Dermis microvascular lymphatic vessel endothelial cell (primary cell): Measurements from ENCODE around the gene TUBAL3. TPM values are rescaled to one million over a fixed set of nuclear protein-coding genes. Genes with fewer than 3 reads are reported as not detected.
A peak's percentile ranks its signal among the peaks of the same experiment; 100 is the strongest.
"Not testable (repeated sequence)": the region's sequence is repeated elsewhere in the genome, so short reads cannot be mapped to it uniquely, and the experiment has no call there.

ENCODE experiments used
- DNase-seq, 2 donors: peaks; one replicate each; pipeline versions ENCODE4 v3.0.0 to v3.0.0-alpha.2; 2010; ENCODE audit warnings: low read depth in 2 of 2
- total RNA-seq: library from RNA; depleted of rRNA; stranded (reverse); fragments of >200 nt; gene quantifications from 2 replicates; pipeline ENCODE4 v1.2.1, GENCODE V29; 2014

TUBAL3 gene
- total RNA-seq, 1 donor from 2014 or later, result not detected

GRCh38 chr10:5424751-5425150, 20.1 kb upstream of the TUBAL3 start:
- no peak for DNase-seq

- no peak for DNase-seq
Observed at GRCh38 chr10:5423771-5424170, 19.1 kb upstream of the TUBAL3 start.

DNA sequence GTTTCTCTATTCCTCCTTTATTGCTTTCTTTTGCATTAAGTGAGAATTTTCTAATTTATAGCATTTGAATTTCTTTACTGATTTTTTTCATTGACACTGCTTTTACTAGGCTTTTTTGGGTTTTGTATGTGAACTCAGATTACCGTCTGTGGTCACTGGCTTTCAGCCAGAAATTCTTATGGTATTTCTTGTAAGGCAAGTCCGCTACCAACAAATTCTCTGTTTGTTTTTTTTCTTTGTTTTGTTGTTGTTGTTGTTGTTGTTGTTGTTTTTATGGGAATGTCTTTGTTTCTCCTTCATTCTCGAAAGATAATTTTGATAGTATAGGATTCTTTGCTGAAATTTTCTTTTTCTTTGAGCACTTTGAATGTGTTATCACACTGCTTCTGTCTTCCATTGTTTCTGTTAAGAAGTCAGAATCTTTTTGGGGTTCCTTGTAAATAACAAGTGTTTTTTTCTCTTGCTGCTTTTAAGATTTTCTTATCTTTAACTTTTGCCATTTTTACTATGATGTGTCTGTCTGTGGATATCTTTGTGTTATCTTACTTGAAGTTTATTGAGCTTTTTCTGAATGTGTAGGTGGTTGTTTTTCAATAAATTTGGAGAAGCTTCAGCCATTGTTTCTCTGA, 15.0 kb upstream of the TUBAL3 start:
- no peak for DNase-seq

DNA sequence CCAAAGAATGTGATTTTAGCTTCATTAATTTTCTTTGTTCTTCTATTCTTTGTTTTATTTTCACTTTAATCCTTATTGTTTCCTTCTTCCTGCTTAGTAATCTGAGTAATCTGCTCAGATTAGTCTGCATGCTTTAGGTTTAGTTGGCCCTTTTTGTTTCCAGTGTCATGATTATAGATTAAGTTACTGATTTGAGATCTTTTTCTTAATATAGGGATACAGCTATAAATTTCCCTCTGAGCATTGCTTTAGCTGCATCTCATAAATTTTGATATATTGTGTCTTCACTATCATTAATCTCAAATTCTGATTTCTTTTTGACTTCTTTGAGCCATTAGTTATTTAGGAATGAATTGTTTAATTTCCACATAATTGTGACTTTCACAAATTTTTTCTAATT, 14.0 kb upstream of the TUBAL3 start:
- no peak for DNase-seq

GRCh38 chr10:5416981-5417380, 12.4 kb upstream of the TUBAL3 start:
- peak in 1 of 2 donors; percentile 30 for DNase-seq

DNA sequence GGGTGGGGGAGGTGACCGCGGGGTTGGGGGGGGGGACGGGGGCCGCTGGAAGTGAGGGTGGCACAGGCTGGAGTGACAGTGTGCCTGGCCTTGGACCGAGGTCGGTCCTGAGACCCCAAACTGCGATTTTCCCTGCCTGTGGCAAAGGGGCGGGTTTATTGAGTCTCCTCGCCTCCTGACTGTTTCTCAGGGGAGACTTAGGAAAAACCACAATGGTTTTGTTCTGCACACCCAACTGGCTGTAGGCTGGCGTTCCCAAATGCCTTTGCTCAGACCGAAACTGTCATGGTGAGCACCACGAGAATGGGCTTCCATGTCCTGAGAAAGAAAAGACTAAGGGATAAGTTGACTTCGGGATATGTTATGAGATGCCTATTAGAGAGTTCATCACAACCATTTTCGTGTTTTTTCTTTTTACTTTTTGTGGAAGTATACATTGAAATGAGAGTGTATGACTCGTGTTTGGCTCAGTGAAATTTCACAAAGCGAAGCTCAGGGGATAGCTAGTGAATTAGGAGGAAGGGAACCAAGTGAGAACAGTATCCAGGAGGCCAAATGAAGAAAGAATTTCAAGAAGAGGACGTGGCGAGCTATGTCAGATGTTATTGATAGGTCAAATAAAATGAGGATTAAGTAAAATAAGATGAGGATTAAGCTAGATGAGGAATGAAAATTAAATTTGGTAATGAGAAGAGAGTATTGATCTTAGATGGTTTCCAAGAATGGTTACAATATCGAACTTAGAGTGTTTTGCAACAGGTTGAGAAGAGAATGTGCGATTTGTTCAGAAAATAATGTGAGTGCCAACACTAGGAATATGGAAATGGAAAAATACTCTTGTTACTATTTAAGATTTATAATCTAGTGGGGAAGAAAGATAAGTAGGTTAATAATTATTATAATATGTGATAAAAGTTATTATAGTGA, 8.6 kb upstream of the TUBAL3 start:
- peak in 1 of 2 donors; percentile 40 for DNase-seq

DNA sequence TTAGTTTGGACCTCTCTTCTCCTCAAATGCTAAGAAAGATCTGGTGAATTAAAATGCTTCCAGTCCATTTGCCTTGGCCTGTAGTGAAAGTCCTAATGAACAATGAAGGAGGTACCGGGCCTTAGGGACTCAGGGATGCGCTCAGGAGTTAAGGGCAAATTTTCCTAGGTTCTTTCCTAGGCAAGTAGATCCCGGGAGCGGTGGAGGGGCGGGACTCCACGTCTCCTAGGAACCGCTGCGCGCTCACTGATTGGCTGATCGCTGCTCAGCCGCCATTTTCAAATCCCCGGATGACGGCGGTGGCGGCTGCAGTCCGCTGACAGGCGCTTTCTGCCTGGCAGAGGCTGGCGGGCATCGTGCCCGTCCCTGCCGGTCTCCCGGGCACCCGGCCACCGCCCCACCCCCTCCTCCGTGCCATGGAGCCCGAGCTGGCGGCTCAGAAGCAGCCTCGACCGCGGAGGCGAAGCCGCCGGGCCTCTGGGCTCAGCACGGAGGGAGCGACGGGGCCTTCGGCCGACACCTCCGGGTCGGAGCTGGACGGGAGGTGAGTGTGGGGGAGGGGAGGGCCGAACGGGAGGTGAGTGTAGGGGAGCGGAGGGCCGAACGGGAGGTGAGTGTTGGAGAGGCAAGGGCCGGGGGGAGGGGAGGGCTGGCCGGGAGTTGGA, 7.8 kb upstream of the TUBAL3 start, which contains the start of gene NET1:
Gene NET1, plus strand, starts transcription at position 281 of the 665 bp plus-strand sequence. Its CDS starts 136 bp downstream, at position 417.
- DNase-seq, result peak; percentile 78 to 90

- DNase-seq, result no peak
Observed at GRCh38 chr10:5411941-5412276, 7.3 kb upstream of the TUBAL3 start.

GRCh38 chr10:5410787-5411186, 6.2 kb upstream of the TUBAL3 start:
- DNase-seq, result not testable (repeated sequence)

GRCh38 chr10:5406918-5407317, 2.3 kb upstream of the TUBAL3 start:
- no peak for DNase-seq

DNA sequence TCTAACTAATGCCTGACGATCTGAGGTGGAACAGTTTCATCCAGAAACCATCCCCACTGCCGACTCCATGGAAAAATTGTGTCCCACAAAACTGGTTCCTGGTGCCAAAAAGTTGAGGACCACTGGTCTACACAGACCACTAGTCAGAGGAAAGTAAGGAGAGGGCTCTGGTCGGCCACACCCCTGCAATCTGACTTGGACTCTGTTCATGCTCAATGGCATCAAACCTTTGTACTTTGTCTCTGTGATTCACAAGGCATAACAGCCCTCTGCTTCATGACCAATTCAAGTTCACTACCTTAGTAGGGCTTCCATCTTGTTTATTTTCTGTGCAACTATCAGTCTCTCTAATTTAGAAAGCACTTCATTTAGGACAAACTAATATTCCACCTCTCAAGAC, 1.8 kb downstream of the TUBAL3 start:
- DNase-seq, result no peak

DNA sequence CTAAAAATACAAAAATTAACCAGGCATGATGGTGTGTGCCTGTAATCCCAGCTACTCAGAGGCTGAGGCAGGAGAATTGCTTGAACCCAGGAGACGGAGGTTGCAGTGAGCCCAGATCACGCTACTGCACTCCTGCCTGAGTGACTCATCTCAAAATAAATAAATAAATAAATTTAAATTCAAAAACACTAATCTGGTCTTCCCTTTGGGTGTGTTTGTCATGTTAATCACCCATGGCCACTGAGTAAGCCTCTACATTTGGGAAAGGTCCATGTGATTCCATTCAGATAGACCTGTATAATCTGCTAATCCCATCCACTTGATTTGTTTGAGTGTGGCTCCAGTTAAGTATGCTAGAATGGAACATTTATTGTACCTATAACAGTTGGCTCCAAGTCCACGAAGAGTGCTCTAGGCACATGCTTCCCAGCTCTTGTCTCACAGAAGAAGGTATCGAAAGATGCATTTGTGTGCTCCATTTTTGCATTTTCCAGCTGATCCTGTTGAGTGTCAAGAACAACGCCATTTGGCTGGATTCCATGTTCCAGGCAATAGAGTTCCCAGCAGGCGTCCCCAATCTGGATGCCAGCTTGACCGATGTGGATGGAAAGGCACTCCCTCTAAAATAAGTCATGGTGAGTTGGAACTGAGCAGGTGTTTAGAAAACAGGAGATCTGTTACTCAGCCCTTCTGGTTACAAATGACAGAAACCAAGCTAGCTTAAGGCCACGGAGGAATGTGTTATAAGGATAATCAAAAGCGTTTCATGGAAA, 4.0 kb downstream of the TUBAL3 start:
- DNase-seq, result no peak

DNA sequence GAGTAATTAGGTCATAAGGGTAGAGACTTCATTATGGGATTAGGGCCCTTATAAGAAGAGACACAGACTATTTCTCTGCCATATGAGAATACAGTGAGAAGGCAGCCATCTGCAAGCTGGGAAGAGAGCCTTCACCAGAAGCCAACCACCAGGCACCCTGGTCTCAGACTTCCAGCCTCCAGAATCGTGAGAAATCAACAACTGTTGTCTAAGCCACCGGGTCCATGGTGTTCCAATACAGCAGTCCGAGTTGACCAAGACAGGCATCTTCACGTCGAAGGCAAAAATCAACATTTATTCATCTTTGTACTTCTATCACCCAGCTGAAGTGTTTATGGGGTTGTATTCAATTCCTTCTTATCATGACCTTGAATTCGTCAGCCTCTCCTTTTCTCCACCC, 5.3 kb downstream of the TUBAL3 start:
- no peak for DNase-seq

- DNase-seq, result no peak
Observed at GRCh38 chr10:5396556-5397300, 7.9 kb downstream of the TUBAL3 start.

DNA sequence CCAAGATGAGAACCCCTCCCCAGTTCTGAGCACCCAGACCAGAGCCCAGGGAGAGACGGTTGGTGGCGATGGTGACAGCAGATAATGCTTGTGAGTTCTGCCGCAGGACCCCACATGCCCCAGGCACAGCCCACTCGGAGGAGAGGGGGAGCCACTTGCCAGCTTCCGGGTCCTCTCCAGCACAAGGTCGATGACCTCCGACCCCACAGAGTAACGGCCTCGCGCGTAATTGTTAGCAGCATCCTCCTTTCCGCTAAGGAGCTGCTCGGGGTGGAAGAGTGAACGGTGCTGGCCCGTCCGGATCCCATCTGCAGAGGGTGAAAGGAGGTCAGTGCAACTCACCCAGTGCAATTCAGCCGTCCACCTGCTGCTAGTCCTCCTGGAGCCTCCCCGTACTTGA, 9.5 kb downstream of the TUBAL3 start:
- no peak for DNase-seq

DNA sequence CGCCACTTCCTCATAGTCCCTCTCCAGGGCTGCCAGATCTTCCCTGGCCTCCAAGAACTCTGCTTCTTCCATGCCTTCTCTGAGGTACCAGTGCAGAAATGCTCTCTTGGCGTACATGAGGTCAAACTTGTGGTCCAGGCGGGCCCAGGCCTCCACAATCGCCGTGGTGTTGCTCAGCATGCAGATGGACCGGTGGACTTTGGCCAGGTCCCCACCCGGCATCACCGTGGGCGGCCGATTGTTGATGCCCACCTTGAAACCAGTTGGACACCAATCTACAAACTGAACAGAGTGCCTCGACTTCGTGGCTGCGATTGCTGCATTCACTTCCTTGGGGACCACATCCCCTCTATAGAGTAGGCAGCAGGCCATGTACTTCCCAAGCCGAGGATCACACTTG, 11.1 kb downstream of the TUBAL3 start:
- DNase-seq, result no peak

DNA sequence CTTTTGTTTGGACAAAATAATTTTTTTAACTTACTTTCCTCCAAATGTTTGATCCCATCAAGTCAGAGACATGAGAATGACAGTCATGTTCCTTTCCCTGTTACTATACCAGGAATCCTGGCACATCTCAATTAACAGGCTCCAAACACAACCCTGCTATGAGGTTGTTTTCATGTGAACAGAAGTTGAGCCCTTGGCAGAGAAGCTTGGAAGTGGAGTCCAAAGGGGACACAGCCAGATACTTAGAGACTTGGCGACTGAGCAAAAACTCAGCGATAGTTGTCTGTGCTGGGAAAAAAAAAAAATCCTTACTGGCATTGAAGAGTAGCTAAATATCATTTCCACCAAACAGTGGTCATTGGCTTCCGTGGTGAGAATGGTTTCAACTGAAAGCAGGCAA, 12.8 kb downstream of the TUBAL3 start:
- DNase-seq, result no peak

DNA sequence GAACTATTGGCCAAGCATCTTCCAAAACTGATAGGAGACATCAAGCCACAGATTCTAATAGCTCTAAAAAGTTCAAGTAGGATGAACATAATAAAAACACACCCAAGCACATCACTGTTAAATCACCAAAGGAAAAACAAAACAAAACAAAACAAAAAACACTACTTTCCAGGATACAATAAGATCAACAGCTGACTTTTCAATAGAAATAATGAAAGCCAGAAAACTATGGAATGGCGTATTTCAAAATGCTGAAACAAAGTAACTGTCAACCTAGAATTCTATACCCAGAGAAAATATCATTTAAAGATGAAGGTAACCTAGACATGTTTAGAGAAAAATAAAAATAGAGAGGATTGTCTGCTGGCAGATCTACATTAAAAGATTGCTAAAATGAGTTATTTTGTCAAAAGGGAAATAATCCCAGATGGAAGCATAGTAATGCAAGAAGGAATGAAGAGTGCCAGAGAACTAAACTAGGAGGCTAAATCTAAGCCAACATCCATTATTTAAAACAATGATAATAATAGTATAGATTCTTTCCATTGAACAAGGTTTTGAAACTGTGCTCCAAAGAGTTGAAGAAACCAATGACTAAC, 13.9 kb downstream of the TUBAL3 start:
- DNase-seq, result no peak

DNA sequence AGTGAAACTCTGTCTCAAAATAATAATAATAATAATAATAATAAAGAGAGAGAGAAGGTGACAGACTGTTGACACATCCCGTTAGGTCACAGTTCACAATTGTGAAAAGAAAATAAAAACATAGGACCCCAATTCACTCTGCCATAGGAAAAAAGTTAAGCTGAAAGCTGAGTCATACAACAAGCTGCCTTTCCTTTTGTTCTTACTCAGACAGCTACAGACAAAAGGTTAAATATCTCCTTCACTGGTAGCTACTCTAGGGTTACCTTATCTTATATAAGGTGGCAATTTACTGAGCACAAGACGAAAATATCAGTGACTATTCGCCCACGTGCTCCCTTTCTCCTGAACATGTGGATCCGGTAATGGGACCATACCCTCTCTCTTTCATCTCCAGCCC, 17.5 kb downstream of the TUBAL3 start:
- no peak for DNase-seq

DNA sequence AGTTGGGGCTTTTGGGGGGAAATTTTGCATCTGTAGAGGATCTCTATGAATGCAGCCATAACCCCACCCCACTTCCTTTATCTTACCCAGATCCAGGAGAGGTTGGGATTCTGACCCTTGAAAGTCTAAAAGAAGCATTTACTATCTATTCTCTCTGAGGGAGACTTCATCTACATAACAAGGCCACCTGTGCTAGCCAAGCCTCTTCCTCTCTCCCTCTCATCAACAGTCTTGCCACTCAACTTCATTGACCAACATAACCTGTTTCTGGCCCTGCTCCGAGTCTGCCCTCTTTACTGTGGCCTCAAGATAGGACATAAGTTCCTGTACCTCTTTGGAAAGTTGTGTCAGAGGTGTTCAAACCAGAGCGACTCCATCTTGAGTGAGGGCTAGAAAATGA, 19.4 kb downstream of the TUBAL3 start:
- no peak for DNase-seq

DNA sequence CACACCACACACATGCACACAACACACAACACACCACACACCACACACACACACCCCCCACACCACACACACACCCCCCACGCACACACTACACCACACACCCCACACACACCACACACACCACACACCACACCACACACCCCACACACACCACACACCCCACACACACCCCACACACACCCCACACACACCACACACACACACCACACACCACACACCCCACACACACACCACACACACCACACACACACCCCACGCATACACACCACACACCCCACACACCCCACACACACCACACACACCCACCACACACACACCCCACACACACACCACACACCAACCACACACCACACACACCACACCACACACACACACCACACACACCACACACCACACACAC, 23.4 kb downstream of the TUBAL3 start:
- no peak for DNase-seq
